ENCODE data around the gene PAPPA.

Gene PAPPA

DNA sequence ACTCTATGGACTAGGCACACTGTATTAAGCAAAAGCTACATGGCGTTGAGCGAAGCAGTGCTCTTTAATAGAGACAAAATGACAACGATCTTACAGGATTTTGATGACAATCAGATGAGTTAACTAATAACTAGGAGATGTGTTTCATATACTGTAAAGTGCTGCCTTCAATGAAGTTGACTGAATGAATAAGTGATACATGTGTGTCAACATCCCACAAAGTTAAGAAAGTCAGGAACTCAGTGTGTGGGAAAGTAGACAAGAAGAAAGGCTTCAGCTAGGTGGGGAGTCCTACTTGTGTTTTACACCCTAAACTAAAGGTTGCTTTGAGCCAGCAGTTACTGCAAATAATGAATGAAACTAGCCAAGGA lies 79.6 kb downstream of the PAPPA start:
- DNase-seq: no peak

GRCh38 chr9:116234081-116234480 lies 80.5 kb downstream of the PAPPA start:
- DNase-seq: no peak

- DNase-seq: no peak
Measured at GRCh38 chr9:116236979-116237378, 83.4 kb downstream of the PAPPA start.

DNA sequence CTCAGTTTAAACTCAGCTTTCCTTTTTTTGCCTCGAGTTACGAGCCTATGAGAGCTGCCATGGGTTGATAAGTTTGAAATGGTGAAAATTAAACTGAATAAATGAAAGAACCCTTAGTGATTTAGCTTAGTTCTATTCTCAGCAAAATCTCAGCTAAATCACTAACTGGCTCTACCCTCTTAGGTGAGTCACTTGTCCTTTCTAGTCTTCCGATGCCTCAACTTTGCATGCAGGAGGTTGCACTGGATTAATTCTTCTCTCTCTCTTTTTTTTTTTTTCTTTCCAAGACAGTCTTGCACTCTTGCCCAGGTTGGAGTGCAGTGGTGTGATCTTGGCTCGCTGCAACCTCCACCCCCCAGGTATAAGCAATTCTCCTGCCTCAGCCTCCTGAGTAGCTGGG lies 83.9 kb downstream of the PAPPA start:
- no peak for DNase-seq

DNA sequence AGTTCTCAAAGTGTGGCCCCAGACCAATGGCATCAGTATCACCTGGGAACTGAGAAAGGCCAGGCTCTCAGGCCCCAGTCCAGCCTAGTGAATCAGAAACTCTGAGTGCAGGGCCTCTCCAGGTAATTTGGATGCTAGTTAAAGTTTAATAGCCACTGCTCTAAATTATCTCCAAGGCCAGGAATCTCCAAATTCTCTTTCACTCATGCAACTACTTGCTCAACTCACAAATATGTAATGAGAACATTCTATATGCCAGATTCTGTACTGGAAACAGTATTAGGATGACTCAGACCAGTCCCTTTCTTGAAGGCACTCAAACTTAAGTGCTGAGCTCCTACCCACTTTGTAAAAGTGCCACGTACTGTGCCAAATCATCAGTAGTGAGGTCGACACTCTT lies 84.6 kb downstream of the PAPPA start:
- no peak for DNase-seq

- DNase-seq: no peak
Measured at GRCh38 chr9:116238776-116239340, 85.3 kb downstream of the PAPPA start.

DNA sequence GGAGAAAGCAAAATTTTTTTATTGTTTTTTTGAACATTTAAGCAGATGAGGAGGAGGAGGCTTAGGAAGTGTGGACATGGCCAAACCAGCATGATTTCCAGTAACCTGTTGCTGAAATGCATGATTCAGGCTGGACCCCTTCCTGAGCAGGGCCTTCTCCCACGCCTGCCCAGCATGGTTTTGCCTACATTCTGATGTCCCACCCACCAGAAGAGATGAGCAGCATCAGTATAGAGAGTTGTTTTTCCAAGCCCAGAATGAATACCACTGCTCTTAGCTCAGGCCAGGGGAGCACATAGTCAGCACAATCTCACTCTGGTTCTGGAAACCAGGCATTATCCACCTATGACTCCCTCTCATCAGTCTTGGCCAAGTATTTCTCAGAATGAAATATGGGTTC lies 90.1 kb downstream of the PAPPA start:
- DNase-seq: no peak

- no peak for DNase-seq
Measured at GRCh38 chr9:116247284-116247683, 93.7 kb downstream of the PAPPA start.

- DNase-seq: no peak
Measured at GRCh38 chr9:116247791-116248374, 94.3 kb downstream of the PAPPA start.

DNA sequence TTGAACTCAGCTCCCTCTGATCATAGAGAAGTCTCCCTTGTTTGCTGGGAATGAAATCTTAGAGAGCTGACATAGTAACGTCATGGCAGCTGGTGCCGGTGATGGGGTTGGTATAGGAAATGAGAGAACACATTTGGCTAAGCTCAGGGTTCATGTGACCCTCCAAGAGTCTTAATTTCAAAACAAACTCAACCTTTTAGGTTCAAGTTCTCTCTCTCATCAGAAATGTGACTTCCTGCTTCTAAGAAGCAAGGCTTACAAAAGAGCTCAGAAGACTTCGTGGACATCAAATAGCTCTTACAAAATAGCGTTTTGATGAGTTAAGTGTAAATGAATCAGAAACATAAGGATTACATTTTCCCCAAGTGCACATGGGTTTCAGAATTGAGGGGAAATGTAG lies 97.3 kb downstream of the PAPPA start:
- DNase-seq: no peak

DNA sequence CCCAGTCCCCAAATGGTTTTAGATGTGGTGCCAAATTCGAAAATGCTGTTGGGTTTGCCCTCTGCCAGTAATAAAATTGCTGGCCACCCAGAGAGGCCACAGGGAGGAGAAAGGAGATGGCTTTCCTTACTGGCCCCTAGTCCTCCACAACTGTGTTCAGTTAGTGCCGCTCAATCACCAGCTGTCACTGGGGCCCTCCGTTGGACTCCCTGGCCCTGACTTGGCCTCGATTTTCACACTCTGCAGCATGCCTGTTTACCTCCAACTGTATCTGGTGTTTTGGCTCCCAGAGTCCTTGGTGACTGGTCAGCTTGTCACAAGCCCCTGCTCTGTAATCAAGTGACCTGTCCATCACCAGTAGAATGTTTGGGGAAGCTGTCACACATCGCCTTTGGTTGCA lies 97.8 kb downstream of the PAPPA start:
- DNase-seq: no peak

GRCh38 chr9:116260531-116260930 lies 106.9 kb downstream of the PAPPA start:
- no peak for DNase-seq

GRCh38 chr9:116262448-116262847 lies 108.9 kb downstream of the PAPPA start:
- DNase-seq: no peak

- DNase-seq: no peak
Measured at GRCh38 chr9:116264361-116264760, 110.8 kb downstream of the PAPPA start.

DNA sequence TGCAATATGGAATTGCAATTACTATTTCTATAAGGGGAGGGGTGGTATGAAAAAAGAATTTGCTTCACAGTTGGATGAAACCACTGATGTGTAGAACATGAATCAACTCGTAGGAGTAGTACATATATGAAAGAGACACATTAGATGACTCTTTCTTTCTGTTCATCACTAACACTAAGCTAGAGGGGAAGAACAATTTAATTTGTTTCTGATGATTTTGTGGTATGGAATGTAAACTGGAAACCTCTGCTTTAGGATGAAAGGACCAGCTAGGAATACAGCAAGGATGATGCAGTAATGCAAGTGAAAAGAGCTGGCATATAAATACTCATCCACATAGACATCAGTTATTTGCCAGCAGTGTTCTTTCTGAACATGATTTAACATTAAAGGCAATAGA lies 113.4 kb downstream of the PAPPA start:
- no peak for DNase-seq

DNA sequence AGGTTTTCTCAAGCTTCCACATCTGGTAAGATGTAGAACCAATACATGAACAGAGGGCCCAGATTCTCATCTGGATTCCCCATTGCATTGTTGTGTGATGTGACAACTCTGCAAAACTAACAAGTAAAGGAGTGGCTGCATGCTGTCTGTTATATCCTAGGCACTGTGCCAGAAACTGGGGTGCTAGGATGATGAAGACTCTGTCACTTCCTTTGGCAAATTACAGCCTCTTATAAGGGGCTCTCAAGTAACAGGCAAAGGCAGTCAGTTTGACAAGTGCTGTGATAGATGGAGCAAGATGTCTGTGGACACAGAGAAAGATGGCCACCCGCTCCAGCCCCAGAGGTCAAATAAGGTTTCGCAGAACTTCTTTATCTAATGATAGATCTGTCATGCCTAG lies 115.7 kb downstream of the PAPPA start:
- DNase-seq: no peak

- no peak for DNase-seq
Measured at GRCh38 chr9:116270546-116270945, 117.0 kb downstream of the PAPPA start.

GRCh38 chr9:116271340-116271739 lies 117.7 kb downstream of the PAPPA start:
- DNase-seq: no peak

DNA sequence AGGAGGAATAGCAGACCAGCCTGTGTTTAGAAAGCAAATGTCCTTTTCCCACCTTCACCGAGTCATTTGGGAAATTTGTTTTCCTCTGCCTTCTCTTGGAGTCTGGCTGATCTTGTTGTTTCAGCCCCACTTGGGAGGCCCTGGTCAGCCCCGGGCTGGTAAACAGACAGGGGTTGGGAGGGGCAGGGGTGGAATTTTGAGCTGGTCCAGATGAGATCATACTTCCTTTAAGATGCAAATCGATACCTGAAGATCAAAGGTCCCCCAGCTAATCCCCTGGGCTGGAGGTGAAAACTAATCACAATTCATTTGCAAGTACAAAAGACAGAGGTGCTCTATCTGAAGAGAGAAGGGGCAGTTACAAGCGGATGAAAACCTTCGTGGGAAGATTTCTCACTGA lies 118.4 kb downstream of the PAPPA start:
- DNase-seq: no peak

DNA sequence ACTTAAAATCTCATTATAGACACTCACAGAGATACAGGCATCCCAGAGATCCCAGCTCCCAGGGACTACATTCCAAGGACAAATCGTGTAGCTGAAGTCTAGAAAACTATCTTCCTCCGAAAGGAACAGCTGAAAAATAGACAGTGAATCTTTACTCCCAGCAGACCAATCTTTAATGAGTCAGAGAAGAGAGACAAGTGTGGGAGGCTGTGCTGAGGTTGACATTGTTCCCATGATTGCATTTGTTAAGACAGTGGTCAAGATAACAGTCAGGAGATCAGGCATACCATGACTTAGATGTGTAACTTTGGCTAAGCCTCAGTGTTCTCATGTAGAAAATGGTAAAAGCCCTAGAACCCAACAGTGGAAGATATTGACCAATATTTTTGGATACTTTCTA lies 120.7 kb downstream of the PAPPA start:
- DNase-seq: no peak

- DNase-seq: no peak
Measured at GRCh38 chr9:116275418-116276195, 122.0 kb downstream of the PAPPA start.

GRCh38 chr9:116276196-116276493 lies 122.6 kb downstream of the PAPPA start:
- DNase-seq: no peak

GRCh38 chr9:116276651-116277121 lies 123.1 kb downstream of the PAPPA start:
- no peak for DNase-seq

- no peak for DNase-seq
Measured at GRCh38 chr9:116278326-116278725, 124.7 kb downstream of the PAPPA start.

DNA sequence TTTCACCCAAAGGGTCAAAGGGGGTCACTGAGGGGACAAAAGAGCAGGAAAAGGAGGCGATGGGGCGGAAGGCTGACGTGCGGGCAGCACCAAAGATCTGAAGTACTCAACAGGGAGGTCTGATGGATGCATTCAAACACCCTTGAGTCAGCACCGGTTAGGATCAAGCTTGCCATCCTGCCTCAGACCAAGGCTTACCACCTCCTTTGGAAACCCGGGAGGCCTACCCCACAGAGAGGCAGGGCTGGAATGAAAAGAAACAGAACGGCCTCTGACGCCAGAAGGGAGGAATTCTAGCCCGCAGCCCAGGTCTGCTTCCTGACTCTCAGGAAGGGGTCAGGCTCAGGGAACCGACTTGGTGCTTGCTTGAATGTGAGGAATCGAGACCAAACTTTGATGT lies 125.6 kb downstream of the PAPPA start:
- no peak for DNase-seq
